Measurements from ENCODE around the gene ADORA1.
A peak's percentile ranks its signal among the peaks of the same experiment; 100 is the strongest.

ADORA1 gene

DNA sequence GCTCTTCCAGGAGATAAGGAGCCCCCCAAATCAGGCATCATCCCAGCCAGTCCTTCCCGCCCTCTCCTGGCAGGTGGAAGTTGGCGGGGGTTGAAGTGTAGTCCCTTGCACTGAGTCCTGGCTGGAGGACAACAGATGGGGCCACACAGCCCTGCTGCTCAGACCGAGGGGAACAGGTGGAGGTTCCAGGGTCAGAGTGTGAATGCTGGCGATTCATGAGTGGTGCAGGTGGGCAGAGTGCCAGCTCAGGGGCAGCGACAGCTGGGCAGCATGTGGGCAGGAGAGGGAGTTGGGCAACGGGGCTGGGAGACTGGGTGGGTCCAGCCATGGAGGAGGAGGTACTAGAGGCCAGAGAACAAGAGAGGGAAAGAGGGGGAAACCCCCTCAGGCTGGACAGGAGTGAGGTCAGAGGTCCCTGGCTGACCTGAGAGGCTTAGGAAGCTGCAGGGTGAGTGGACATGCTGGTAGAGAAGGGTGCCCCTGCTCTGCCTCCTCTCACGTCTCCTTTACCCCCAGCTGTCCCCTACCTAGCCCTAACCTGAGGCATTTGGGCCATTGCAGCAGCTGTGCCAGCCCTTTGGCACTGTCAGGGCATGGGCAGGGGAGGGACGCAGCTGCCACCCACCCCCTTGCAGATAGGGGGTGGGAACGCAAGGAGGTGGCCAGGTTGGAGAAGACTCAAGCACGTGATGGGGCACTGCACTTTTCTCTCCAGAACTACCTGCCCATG, 11.3 kb upstream of the ADORA1 start:
- TF ChIP-seq, protein P1, sequence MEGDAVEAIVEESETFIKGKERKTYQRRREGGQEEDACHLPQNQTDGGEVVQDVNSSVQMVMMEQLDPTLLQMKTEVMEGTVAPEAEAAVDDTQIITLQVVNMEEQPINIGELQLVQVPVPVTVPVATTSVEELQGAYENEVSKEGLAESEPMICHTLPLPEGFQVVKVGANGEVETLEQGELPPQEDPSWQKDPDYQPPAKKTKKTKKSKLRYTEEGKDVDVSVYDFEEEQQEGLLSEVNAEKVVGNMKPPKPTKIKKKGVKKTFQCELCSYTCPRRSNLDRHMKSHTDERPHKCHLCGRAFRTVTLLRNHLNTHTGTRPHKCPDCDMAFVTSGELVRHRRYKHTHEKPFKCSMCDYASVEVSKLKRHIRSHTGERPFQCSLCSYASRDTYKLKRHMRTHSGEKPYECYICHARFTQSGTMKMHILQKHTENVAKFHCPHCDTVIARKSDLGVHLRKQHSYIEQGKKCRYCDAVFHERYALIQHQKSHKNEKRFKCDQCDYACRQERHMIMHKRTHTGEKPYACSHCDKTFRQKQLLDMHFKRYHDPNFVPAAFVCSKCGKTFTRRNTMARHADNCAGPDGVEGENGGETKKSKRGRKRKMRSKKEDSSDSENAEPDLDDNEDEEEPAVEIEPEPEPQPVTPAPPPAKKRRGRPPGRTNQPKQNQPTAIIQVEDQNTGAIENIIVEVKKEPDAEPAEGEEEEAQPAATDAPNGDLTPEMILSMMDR (conservative IDR thresholded peaks at IDR 0.05) = no peak
- no peak for TF ChIP-seq ZFX (IDR thresholded peaks at IDR 0.05)

DNA sequence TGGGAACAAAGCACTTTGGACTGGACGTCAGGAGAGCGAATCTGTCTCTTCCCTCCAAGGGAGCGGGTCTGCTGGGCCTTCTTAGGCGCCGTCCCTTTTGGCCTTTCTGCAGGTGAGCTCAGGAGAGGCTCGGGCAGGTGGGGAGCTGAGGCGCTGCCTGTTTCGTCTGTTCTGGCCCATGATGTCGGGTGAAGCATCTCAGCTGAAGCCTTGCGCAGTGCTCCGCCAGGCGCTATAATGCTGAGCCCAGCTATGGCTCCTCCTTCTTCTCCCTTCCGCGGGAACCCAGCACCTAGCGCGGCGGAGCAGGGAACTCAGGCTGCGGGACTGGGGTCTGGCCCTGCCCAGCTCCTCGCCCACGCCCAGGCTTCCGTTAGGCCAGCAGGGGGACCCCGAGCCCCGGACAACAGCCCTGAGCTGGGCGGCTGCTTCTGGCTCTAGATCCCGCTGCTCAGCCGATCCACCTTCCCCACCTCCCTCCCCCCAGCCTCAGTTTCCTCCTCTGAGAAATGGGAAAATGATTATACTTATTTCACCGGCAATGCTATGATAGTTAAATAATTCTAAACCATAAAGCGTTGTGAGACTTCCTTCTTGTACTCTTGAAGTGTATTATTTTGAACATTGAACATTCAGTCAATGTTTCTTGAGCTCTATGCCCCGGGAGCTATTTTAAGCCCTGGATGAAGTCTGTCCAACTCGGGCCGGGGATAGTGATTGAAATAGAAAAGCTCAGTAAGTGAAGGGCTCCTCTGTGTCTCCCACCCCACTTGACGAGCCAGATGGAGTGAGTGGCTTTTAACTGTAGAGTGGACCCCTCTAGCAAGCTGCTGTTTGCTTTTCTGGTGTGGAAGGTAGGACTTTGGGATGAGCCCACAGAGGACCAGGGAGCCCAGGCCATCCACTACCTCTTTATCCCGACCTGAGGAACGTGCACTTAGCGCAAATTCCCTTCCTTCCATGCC, 9.6 kb upstream of the ADORA1 start:
- H3K27ac ChIP-seq = no peak overlapping the region

More for the DNA sequence above, 11.3 kb upstream of the ADORA1 start:
- no peak overlapping the region for H3K27ac ChIP-seq

DNA sequence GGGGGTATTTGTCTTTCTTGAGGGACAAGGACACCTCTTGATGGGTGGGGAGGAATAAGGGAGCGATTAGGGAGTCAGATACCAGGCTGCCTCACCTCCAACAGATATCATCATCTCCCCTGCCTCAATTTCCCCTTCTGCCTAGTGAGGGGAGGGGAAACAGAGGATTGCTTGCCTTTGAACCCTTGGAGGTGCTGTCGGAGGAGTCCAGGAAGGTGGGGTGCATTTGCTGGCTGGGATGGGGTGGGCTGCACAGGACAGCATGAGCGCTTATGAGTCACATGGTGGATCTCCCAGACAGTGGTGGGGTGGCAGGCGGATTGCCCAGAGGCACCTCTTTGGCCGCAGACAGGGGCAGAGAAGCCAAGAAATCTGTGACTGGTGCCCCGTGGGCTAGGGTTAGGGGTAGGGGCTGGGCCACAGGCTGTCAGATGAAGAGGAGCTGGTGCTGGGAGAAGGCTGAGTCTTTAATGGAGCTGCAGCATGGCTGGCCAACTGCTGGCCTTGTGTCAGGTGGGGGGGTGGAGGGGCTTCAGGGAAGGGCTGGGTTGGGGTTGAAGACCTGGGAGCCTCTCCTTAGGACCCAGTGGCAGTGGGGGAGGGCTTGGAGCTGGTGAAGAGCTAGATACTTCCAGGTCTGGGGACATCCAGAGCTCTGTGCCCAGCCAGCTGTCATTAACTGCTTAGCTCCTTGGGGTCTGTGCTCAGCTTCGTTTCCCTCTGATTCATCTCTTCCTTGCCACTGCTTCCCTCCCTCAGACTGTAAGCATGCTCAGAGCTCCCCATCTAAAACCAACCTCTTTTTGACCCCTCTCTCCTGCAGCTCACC, 7.0 kb upstream of the ADORA1 start:
- TF ChIP-seq ZFX (IDR thresholded peaks at IDR 0.05) = no peak
- TF ChIP-seq, protein P1 (conservative IDR thresholded peaks at IDR 0.05) = no peak
- no peak overlapping the region for H3K27ac ChIP-seq

More for the DNA sequence above, 9.6 kb upstream of the ADORA1 start:
- no peak for TF ChIP-seq ZFX (IDR thresholded peaks at IDR 0.05)
- TF ChIP-seq, protein P1 (conservative IDR thresholded peaks at IDR 0.05) = peak; percentile 88

DNA sequence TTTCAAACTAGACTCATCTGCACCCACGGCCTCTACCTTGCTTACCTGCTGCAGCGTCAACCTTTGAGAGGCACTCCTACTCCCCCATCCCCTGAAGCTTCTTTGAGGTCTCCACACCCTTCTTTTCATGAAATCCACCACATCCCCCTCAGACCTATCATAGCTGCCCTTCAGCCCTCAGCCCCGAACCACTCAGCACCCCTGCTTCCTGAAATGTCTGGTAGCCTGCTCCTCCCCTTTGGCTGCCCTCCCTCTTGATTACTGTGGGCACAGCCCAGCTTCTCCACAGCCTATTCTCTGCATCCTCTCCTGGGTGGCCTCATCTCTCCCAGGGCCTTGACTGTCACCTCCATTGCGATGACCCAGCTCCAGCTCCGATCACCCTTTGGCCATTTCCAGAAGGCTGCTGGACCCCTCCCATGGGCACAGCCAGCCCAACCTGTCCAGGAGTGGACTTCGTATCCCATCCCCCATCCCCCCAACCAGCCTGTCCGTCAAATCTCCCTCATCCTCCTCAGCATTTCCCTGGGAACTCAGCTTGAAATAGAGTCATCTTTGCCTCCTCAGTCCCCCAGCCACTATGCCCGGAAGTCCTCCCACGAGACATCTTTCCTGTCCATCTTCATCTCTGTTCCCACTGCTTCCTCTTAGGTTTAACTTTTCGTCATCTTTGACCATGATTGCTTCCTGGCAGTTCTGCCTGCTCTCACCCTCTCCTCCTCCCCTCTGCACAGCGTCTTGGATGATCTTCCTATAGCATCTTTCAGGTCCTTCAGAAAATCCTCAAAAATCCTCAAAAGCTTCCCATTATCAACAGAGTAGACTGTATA, 6.1 kb upstream of the ADORA1 start:
- no peak overlapping the region for H3K27ac ChIP-seq
- no peak for TF ChIP-seq ZFX (IDR thresholded peaks at IDR 0.05)
- TF ChIP-seq, protein P1 (conservative IDR thresholded peaks at IDR 0.05) = no peak

DNA sequence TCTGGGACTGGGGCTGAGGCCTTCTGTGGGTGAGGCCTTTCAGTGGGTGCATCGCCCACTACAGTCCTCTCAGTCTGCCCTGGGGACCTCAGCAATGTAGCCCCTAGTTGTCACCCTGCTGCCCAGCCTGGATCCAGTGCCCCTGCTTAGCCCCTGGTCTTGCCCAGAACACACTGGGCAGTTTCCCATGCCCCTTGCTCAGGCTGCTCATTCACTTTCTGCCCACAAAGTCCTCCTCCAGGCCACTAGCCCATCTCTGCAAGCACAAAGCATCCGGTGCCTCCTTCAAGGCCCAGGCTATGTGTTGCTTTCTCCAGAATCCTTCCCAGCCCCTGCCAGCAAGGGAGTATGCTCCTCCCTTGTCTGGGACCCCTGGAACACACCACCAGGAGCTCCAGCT, 5.4 kb upstream of the ADORA1 start:
- no peak overlapping the region for H3K27ac ChIP-seq
- no peak for TF ChIP-seq ZFX (IDR thresholded peaks at IDR 0.05)
- TF ChIP-seq, protein P1 (conservative IDR thresholded peaks at IDR 0.05) = no peak

DNA sequence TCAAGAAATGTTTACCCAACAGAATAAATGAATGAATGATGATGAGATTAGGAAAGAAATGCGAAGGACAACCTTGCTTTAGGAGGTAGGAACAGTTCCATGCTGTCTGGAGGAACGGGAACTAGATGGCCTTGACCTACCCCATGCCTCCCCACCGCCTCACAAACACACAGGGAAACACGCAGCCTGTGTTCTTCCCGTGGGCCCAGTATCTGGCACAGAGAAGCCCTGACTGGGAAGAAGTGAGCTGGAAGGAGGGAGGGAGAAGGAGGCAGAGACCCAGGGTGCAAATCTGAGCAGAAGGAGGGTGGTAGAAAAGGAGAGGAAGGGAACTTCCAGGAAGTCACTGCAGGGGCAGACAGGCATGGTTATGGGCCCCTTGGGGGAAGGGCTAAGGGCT, 3.5 kb upstream of the ADORA1 start:
- TF ChIP-seq, protein P1 (conservative IDR thresholded peaks at IDR 0.05) = no peak
- TF ChIP-seq ZFX (IDR thresholded peaks at IDR 0.05) = no peak
- H3K27ac ChIP-seq = no peak overlapping the region
